Right atrium auricular region (tissue), 2 donors: ENCODE measurements around the gene ZNF532. TPM values are rescaled to one million over a fixed set of nuclear protein-coding genes. Genes with fewer than 3 reads are reported as not detected.

Experiments used
- DNase-seq: peaks from one replicate; pipeline ENCODE4 v3.0.0-alpha.2; 2019; ENCODE audit warnings: low spot score
- H3K27ac ChIP-seq, 2 donors: fragments of 200-600 bp; sonication (generic); 1 replicate in 1 of 2; 2 replicates in 1 of 2; pipeline ENCODE4 v1.5.1; 2016 to 2019
- H3K27me3 ChIP-seq, 2 donors: fragments of 200-600 bp; sonication (generic); one replicate each; pipeline versions ENCODE4 v1.5.1 to v1.6.0; 2017 to 2019
- H3K36me3 ChIP-seq: fragments of 200-600 bp; sonication (generic); one replicate; pipeline ENCODE4 v1.5.1; 2016
- H3K4me1 ChIP-seq, 2 donors: fragments of 200-600 bp; sonication (generic); one replicate each; pipeline versions ENCODE4 v1.5.1 to v1.6.0; 2017 to 2019
- H3K4me3 ChIP-seq, 2 donors: fragments of 200-600 bp; sonication (generic); 1 replicate in 1 of 2; 2 replicates in 1 of 2; pipeline ENCODE4 v1.5.1; 2017 to 2019; ENCODE audit warnings: mild to moderate bottlenecking in 1 of 2, moderate library complexity in 1 of 2
- H3K9me3 ChIP-seq, 2 donors: fragments of 200-600 bp; sonication (generic); one replicate each; pipeline ENCODE4 v1.5.1; 2019
- CTCF ChIP-seq, 2 donors: fragments of 200-600 bp; sonication (generic); IDR thresholded peaks; one replicate each; pipeline ENCODE4 v1.5.1; 2019; ENCODE audit warnings: antibody characterized with exemption in 2 of 2
- total RNA-seq, 2 donors: library from RNA; depleted of rRNA; stranded (reverse); fragments of >200 nt; gene quantifications; one replicate each; pipeline ENCODE4 v1.1.0, GENCODE V29; 2016

Gene ZNF532
- total RNA-seq, 2 donors from 2014 or later: 53.1 to 59.5 TPM

GRCh38 chr18:58960508-58960907 is 95.8 kb downstream of the ZNF532 start:
- no peaks in the 10 kb centered on the region for H3K36me3 ChIP-seq

GRCh38 chr18:58960946-58961722 is 96.5 kb downstream of the ZNF532 start:
- no peak for TF ChIP-seq CTCF (IDR thresholded peaks at IDR 0.05)
- peak overlapping the region; percentile 41 to 68 for H3K27ac ChIP-seq
- H3K4me1 ChIP-seq: peaks cover 0 to 22% of the 10 kb centered on the region in 2 donors
- no peak for DNase-seq
- H3K9me3 ChIP-seq: no peaks in the 10 kb centered on the region
- no peaks in the 10 kb centered on the region for H3K36me3 ChIP-seq
- no peak overlapping the region for H3K4me3 ChIP-seq
- no peaks in the 10 kb centered on the region for H3K27me3 ChIP-seq

More at GRCh38 chr18:58960508-58960907, 95.8 kb downstream of the ZNF532 start:
- DNase-seq: no peak
- H3K9me3 ChIP-seq: no peaks in the 10 kb centered on the region
- peak overlapping the region; percentile 41 to 68 for H3K27ac ChIP-seq
- no peak for TF ChIP-seq CTCF (IDR thresholded peaks at IDR 0.05)
- H3K4me1 ChIP-seq: peaks cover 0 to 18% of the 10 kb centered on the region in 2 donors
- no peak overlapping the region for H3K4me3 ChIP-seq
- H3K27me3 ChIP-seq: no peaks in the 10 kb centered on the region

- Histone ChIP-seq H3K4me1 (peaks cover 0 to 34% of the 10 kb centered on the region in 2 donors), H3K27me3 (no peaks in the 10 kb centered on the region), H3K4me3 (no peak overlapping the region), H3K9me3 (no peaks in the 10 kb centered on the region), H3K27ac (no peak overlapping the region), H3K36me3 (no peaks in the 10 kb centered on the region)
- no peak for DNase-seq
- no peak for TF ChIP-seq CTCF (IDR thresholded peaks at IDR 0.05)
Measured at GRCh38 chr18:58962336-58962735, 97.7 kb downstream of the ZNF532 start.

- no peak for TF ChIP-seq CTCF (IDR thresholded peaks at IDR 0.05)
- Histone ChIP-seq H3K9me3 (no peaks in the 10 kb centered on the region), H3K36me3 (no peaks in the 10 kb centered on the region), H3K27ac (peak overlapping the region; percentile 38 to 54), H3K27me3 (no peaks in the 10 kb centered on the region), H3K4me3 (no peak overlapping the region), H3K4me1 (peaks cover 0 to 46% of the 10 kb centered on the region in 2 donors)
- no peak for DNase-seq
Measured at GRCh38 chr18:58965291-58966004, 100.8 kb downstream of the ZNF532 start.

GRCh38 chr18:58966005-58966677 is 101.5 kb downstream of the ZNF532 start:
- H3K27me3 ChIP-seq: no peaks in the 10 kb centered on the region
- peak overlapping the region; percentile 38 to 54 for H3K27ac ChIP-seq
- H3K9me3 ChIP-seq: no peaks in the 10 kb centered on the region
- no peaks in the 10 kb centered on the region for H3K36me3 ChIP-seq
- DNase-seq: no peak
- peaks cover 0 to 41% of the 10 kb centered on the region in 2 donors for H3K4me1 ChIP-seq
- no peak for TF ChIP-seq CTCF (IDR thresholded peaks at IDR 0.05)
- H3K4me3 ChIP-seq: no peak overlapping the region
